ENCODE data around the gene JARID2.

DNA sequence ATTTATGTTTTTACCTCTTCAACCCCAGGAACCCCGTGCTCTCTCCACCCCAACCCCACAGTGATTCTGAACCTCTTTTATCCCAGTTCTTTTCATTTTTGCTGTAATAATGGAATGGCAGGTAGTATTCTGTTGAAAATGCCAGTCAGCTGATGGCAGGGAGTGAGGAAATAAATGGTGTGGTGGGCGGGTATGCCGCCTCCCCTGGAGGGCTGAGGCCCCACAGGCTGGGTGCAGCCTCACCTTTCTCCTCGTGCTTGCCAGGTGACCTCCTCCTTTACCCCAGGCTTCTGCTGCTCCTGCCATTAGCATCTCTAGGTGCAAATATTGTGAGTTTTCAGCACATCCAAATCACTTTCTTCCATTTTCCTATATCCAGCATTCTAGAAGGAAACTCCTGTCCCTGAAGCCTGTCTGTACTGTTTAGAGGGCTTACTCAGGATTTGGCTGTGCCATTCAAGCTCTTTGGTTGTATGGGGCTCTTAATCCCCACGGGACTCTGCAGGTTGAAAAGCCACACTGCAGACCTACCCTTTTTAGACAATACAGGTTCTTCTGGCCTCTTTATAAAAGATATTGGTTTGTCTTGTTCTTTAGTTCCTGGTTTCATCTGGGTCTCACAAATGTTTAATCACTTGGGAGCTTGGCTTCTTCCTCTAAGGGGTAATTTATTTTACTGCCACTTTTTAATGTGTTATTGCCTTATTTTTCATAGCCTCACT lies 201.8 kb downstream of the JARID2 start:
- TF ChIP-seq, protein P1, sequence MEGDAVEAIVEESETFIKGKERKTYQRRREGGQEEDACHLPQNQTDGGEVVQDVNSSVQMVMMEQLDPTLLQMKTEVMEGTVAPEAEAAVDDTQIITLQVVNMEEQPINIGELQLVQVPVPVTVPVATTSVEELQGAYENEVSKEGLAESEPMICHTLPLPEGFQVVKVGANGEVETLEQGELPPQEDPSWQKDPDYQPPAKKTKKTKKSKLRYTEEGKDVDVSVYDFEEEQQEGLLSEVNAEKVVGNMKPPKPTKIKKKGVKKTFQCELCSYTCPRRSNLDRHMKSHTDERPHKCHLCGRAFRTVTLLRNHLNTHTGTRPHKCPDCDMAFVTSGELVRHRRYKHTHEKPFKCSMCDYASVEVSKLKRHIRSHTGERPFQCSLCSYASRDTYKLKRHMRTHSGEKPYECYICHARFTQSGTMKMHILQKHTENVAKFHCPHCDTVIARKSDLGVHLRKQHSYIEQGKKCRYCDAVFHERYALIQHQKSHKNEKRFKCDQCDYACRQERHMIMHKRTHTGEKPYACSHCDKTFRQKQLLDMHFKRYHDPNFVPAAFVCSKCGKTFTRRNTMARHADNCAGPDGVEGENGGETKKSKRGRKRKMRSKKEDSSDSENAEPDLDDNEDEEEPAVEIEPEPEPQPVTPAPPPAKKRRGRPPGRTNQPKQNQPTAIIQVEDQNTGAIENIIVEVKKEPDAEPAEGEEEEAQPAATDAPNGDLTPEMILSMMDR (IDR thresholded peaks at IDR 0.05): no peak
- TF ChIP-seq POLR2A (IDR thresholded peaks at IDR 0.05): no peak

Data from testis (tissue), 2 donors.